Measurements from ENCODE around the gene ZYG11A.
"Not testable (repeated sequence)": the region's sequence is repeated elsewhere in the genome, so short reads cannot be mapped to it uniquely, and the experiment has no call there.

ZYG11A gene

DNA sequence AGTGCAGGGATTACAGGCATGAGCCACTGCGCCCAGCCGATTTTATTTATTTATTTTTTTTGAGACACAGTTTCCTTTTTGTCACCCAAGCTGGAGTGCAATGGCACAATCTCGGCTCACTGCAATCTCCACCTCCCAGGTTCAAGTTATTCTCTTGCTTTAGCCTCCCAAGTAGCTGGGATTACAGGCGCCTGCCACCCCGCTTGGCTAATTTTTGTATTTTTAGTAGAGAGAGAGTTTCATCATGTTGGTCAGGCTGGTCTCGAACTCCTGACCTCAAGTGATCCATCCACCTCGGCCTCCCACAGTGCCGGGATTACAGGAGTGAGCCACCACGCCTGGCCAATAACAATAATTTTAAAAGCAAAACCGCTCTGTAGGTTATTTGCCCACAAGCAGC, 3.4 kb upstream of the ZYG11A start:
- not testable (repeated sequence) for H3K4me1 ChIP-seq (ENCODE audit: control insufficient read depth, insufficient read depth, low read length, unreplicated experiment); H3K36me3 ChIP-seq (ENCODE audit: insufficient read depth, low read length); H3K27ac ChIP-seq (ENCODE audit: low read depth, low read length); H3K27me3 ChIP-seq (ENCODE audit: insufficient read depth, low read length); H2AFZ ChIP-seq (ENCODE audit: low read length, unreplicated experiment); H3K4me3 ChIP-seq (ENCODE audit: low read depth, low read length); H3K79me2 ChIP-seq (ENCODE audit: control insufficient read depth, insufficient read depth, low read length, unreplicated experiment)

- H2AFZ ChIP-seq (ENCODE audit: low read length, unreplicated experiment), result peak overlapping the region; percentile 21
- not testable (repeated sequence) for H3K4me1 ChIP-seq (ENCODE audit: control insufficient read depth, insufficient read depth, low read length, unreplicated experiment); H3K4me3 ChIP-seq (ENCODE audit: low read depth, low read length); H3K36me3 ChIP-seq (ENCODE audit: insufficient read depth, low read length); H3K27ac ChIP-seq (ENCODE audit: low read depth, low read length); H3K27me3 ChIP-seq (ENCODE audit: insufficient read depth, low read length)
- H3K79me2 ChIP-seq (ENCODE audit: control insufficient read depth, insufficient read depth, low read length, unreplicated experiment), result peaks cover 42% of the 10 kb centered on the region
Measured at GRCh38 chr1:52845119-52845518, 2.6 kb downstream of the ZYG11A start.

GRCh38 chr1:52848423-52848822, 5.9 kb downstream of the ZYG11A start:
- no peak overlapping the region for H2AFZ ChIP-seq (ENCODE audit: low read length, unreplicated experiment)
- H3K79me2 ChIP-seq (ENCODE audit: control insufficient read depth, insufficient read depth, low read length, unreplicated experiment), result peaks cover 57% of the 10 kb centered on the region
- H3K36me3 ChIP-seq (ENCODE audit: insufficient read depth, low read length), result no peaks in the 10 kb centered on the region
- H3K27me3 ChIP-seq (ENCODE audit: insufficient read depth, low read length), result no peaks in the 10 kb centered on the region
- H3K4me3 ChIP-seq (ENCODE audit: low read depth, low read length), result no peak overlapping the region
- H3K27ac ChIP-seq (ENCODE audit: low read depth, low read length), result no peak overlapping the region
- H3K4me1 ChIP-seq (ENCODE audit: control insufficient read depth, insufficient read depth, low read length, unreplicated experiment), result peaks cover 7% of the 10 kb centered on the region

- Histone ChIP-seq H3K4me3 (ENCODE audit: low read depth, low read length) (no peak overlapping the region), H2AFZ (ENCODE audit: low read length, unreplicated experiment) (no peak overlapping the region), H3K79me2 (ENCODE audit: control insufficient read depth, insufficient read depth, low read length, unreplicated experiment) (peaks cover 40% of the 10 kb centered on the region), H3K4me1 (ENCODE audit: control insufficient read depth, insufficient read depth, low read length, unreplicated experiment) (no peaks in the 10 kb centered on the region), H3K27me3 (ENCODE audit: insufficient read depth, low read length) (no peaks in the 10 kb centered on the region), H3K36me3 (ENCODE audit: insufficient read depth, low read length) (0 out of 2 replicates have a peak, but pooled peaks cover 3% of the 10 kb centered on the region), H3K27ac (ENCODE audit: low read depth, low read length) (no peak overlapping the region)
Measured at GRCh38 chr1:52850951-52851350, 8.4 kb downstream of the ZYG11A start.

DNA sequence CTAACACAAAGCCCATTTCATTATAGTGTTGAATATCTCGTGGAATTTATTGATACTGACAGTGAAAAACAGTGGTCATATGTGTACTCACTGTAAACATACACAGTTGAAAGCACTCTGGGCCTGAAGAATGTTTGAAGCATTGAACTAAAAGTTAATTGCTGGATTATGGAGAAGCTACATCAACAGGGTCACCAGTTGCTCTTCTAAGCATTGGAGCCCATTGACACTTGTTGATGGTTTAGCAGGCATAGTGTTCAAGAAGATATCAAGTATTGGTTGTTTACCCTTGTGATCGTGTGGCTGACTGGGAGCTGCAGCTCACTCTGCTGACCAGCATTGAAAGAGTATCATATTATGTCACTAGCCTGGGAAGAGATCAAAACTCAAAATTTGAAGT, 10.3 kb downstream of the ZYG11A start:
- no peak overlapping the region for H3K27ac ChIP-seq (ENCODE audit: low read depth, low read length)
- 0 out of 2 replicates have a peak, but pooled peaks cover 3% of the 10 kb centered on the region for H3K36me3 ChIP-seq (ENCODE audit: insufficient read depth, low read length)
- H2AFZ ChIP-seq (ENCODE audit: low read length, unreplicated experiment), result no peak overlapping the region
- peaks cover 31% of the 10 kb centered on the region for H3K79me2 ChIP-seq (ENCODE audit: control insufficient read depth, insufficient read depth, low read length, unreplicated experiment)
- no peak overlapping the region for H3K4me3 ChIP-seq (ENCODE audit: low read depth, low read length)
- H3K27me3 ChIP-seq (ENCODE audit: insufficient read depth, low read length), result no peaks in the 10 kb centered on the region
- no peaks in the 10 kb centered on the region for H3K4me1 ChIP-seq (ENCODE audit: control insufficient read depth, insufficient read depth, low read length, unreplicated experiment)

DNA sequence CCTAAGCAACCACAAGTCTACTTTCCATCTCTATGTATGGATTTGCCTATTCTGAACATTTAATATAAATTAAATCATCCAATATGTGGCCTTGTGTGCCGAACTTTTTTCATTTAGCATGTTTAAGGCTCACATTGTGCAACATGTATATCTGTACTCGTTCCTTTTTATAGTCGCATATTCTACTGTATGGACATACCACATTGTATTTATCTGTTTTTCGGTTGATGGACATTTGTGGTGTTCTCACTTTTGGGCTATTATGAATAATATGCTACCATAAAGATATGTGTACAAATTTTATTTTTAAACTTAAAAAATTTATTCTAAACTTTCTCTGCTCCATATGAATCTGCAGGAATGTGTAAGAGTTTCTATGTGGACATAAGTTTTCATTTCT, 13.0 kb downstream of the ZYG11A start:
- Histone ChIP-seq H3K27me3 (ENCODE audit: insufficient read depth, low read length) (no peaks in the 10 kb centered on the region), H3K36me3 (ENCODE audit: insufficient read depth, low read length) (0 out of 2 replicates have a peak, but pooled peaks cover 3% of the 10 kb centered on the region), H3K4me1 (ENCODE audit: control insufficient read depth, insufficient read depth, low read length, unreplicated experiment) (no peaks in the 10 kb centered on the region), H3K4me3 (ENCODE audit: low read depth, low read length) (no peak overlapping the region), H2AFZ (ENCODE audit: low read length, unreplicated experiment) (no peak overlapping the region), H3K27ac (ENCODE audit: low read depth, low read length) (no peak overlapping the region), H3K79me2 (ENCODE audit: control insufficient read depth, insufficient read depth, low read length, unreplicated experiment) (peaks cover 16% of the 10 kb centered on the region)

GRCh38 chr1:52856026-52856425, 13.5 kb downstream of the ZYG11A start:
- H3K27ac ChIP-seq (ENCODE audit: low read depth, low read length), result no peak overlapping the region
- no peak overlapping the region for H3K4me3 ChIP-seq (ENCODE audit: low read depth, low read length)
- H3K79me2 ChIP-seq (ENCODE audit: control insufficient read depth, insufficient read depth, low read length, unreplicated experiment), result peaks cover 12% of the 10 kb centered on the region
- peaks cover 7% of the 10 kb centered on the region; the same call in 1 of the 2 replicates for H3K36me3 ChIP-seq (ENCODE audit: insufficient read depth, low read length)
- no peaks in the 10 kb centered on the region for H3K4me1 ChIP-seq (ENCODE audit: control insufficient read depth, insufficient read depth, low read length, unreplicated experiment)
- H2AFZ ChIP-seq (ENCODE audit: low read length, unreplicated experiment), result no peak overlapping the region
- no peaks in the 10 kb centered on the region for H3K27me3 ChIP-seq (ENCODE audit: insufficient read depth, low read length)

- Histone ChIP-seq H3K79me2 (ENCODE audit: control insufficient read depth, insufficient read depth, low read length, unreplicated experiment) (peaks cover 8% of the 10 kb centered on the region), H3K4me1 (ENCODE audit: control insufficient read depth, insufficient read depth, low read length, unreplicated experiment) (no peaks in the 10 kb centered on the region), H2AFZ (ENCODE audit: low read length, unreplicated experiment) (no peak overlapping the region), H3K4me3 (ENCODE audit: low read depth, low read length) (no peak overlapping the region), H3K27me3 (ENCODE audit: insufficient read depth, low read length) (no peaks in the 10 kb centered on the region), H3K27ac (ENCODE audit: low read depth, low read length) (no peak overlapping the region), H3K36me3 (ENCODE audit: insufficient read depth, low read length) (peaks cover 9% of the 10 kb centered on the region; the same call in 1 of the 2 replicates)
Measured at GRCh38 chr1:52857443-52857842, 14.9 kb downstream of the ZYG11A start.

- no peak overlapping the region for H3K4me3 ChIP-seq (ENCODE audit: low read depth, low read length)
Measured at GRCh38 chr1:52862666-52863458, 20.3 kb downstream of the ZYG11A start.

GRCh38 chr1:52867087-52867863, 24.7 kb downstream of the ZYG11A start:
- peaks cover 6% of the 10 kb centered on the region; the same call in 1 of the 2 replicates for H3K36me3 ChIP-seq (ENCODE audit: insufficient read depth, low read length)
- no peaks in the 10 kb centered on the region for H3K4me1 ChIP-seq (ENCODE audit: control insufficient read depth, insufficient read depth, low read length, unreplicated experiment)
- no peaks in the 10 kb centered on the region for H3K27me3 ChIP-seq (ENCODE audit: insufficient read depth, low read length)
- H2AFZ ChIP-seq (ENCODE audit: low read length, unreplicated experiment), result no peak overlapping the region
- no peaks in the 10 kb centered on the region for H3K79me2 ChIP-seq (ENCODE audit: control insufficient read depth, insufficient read depth, low read length, unreplicated experiment)
- H3K27ac ChIP-seq (ENCODE audit: low read depth, low read length), result no peak overlapping the region
- no peak overlapping the region for H3K4me3 ChIP-seq (ENCODE audit: low read depth, low read length)

More at GRCh38 chr1:52862666-52863458, 20.3 kb downstream of the ZYG11A start:
- H3K27me3 ChIP-seq (ENCODE audit: insufficient read depth, low read length), result no peaks in the 10 kb centered on the region
- H3K4me1 ChIP-seq (ENCODE audit: control insufficient read depth, insufficient read depth, low read length, unreplicated experiment), result no peaks in the 10 kb centered on the region
- H2AFZ ChIP-seq (ENCODE audit: low read length, unreplicated experiment), result no peak overlapping the region
- H3K36me3 ChIP-seq (ENCODE audit: insufficient read depth, low read length), result peaks cover 6% of the 10 kb centered on the region
- no peak overlapping the region for H3K27ac ChIP-seq (ENCODE audit: low read depth, low read length)
- H3K79me2 ChIP-seq (ENCODE audit: control insufficient read depth, insufficient read depth, low read length, unreplicated experiment), result no peaks in the 10 kb centered on the region

- H3K27me3 ChIP-seq (ENCODE audit: insufficient read depth, low read length); H2AFZ ChIP-seq (ENCODE audit: low read length, unreplicated experiment); H3K27ac ChIP-seq (ENCODE audit: low read depth, low read length); H3K4me3 ChIP-seq (ENCODE audit: low read depth, low read length); H3K79me2 ChIP-seq (ENCODE audit: control insufficient read depth, insufficient read depth, low read length, unreplicated experiment); H3K36me3 ChIP-seq (ENCODE audit: insufficient read depth, low read length); H3K4me1 ChIP-seq (ENCODE audit: control insufficient read depth, insufficient read depth, low read length, unreplicated experiment): not testable (repeated sequence)
Measured at GRCh38 chr1:52869727-52870126, 27.2 kb downstream of the ZYG11A start.

Measured in ACC112 (cell line).